Activated T-cell treated with anti-CD3 and anti-CD28 coated beads for 48 hours (primary cell): ENCODE results near the gene NAIF1.
"Not testable (repeated sequence)": the region's sequence is repeated elsewhere in the genome, so short reads cannot be mapped to it uniquely, and the experiment has no call there.

Experiments
- DNase-seq: peaks from one replicate; pipeline ENCODE4 v3.0.0-alpha.2; 2020; ENCODE audit warnings: low read depth

The NAIF1 gene

DNA sequence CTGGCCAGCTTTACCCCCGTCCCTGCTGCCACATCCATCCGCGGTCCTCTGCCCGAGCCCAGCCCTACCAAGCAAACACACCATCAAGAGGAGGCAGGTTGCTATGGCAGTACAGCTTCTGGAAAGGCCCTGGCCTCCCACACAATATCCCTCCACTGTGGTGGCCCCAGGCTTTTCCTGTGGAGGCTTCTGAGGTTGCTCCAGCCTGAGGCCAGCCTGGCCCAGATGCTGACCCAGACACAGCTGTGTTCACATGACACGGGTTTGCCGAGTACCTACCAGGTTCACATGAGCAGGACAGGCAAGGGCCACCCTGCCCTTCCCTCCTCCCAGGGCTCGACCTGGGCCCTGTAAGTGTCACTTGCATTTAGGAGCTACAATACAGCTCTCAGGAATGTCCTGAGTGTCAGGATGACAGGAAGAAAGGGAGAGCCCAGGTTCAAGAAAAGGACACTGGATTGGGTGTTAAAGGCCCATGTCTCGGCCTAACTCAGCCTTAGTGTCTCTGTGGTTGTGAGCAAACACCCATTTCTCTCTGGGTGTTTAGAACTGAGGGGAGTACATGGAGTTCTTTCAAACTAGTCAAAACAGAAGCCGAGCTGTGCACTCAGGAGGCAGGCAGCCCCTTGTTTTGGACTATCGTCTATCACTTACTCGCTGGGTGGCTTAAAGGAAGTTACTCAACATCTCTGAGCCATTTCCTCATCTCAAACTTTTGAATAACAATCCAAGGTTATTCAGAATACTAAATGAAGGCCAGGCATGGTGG is 40.2 kb downstream of the NAIF1 start:
- DNase-seq, result peak; percentile 48

DNA sequence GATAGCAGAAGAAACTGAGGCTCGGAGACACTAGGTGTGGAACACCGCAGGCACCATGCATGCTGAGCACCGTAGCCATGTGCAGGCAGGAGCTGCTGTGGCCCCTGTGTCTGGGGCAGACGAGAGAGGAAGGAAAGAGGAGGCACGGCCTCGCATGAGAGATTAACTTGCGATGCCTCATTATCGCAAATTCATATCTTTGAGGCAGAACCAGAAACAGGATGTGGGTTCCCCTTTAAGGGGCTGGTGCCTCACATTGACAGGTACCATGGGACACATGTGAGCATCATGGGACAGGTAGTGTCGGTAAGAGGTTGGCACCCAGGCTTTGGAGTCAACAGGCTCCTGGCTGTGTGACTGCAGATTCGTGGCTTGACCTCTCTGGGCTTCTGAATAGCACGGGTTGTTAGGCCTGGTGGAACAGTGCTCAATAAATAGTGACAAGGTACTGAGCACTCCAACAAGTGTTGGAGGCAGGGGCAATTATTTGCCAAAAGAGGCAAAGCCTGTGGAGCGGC is 40.8 kb downstream of the NAIF1 start:
- DNase-seq, result peak; percentile 46

DNA sequence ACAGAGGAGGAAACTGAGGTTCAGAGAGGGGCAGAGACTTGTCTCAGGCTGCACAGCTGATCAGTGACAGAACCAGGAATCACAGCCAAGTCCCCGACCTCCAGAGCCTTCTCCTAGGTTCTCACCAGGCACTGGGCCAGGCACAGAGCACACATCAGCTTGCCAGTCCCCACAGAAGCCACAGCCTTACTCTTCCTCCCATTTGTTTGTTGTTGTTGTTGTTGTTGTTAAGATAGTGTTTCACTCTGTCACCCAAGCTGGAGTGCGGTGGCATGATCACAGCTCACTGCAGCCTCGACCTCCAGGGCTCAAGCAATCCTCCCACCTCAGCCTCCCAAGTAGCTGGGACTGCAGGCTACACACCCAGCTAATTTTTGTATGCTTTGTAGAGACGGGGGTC is 41.4 kb downstream of the NAIF1 start:
- no peak for DNase-seq

DNA sequence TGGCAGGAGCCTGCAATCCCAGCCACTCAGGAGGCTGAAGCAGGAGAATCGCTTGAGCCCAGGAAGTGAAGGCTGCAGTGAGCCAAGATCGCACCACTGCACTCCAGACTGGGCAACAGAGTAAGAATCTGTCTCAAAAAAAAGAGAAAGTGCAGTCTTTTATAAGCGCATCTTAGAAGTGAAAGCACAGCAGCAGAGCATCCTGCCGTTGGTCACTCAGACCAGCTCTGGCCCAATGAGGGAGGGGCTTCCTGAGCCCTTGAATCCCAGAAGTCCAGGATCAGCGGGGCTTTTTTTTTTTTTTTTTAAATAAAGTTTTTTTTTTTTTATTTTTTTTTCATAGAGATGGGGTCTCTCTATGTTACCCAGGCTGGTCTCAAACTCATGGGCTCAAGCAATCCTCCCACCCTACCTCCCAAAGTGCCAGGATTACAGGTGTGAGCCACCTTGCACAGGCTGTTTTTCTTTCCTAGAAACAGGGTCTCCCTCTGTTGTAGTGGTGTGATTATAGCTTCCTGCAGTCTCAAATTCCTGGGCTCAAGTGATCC is 42.3 kb downstream of the NAIF1 start:
- DNase-seq, result no peak

DNA sequence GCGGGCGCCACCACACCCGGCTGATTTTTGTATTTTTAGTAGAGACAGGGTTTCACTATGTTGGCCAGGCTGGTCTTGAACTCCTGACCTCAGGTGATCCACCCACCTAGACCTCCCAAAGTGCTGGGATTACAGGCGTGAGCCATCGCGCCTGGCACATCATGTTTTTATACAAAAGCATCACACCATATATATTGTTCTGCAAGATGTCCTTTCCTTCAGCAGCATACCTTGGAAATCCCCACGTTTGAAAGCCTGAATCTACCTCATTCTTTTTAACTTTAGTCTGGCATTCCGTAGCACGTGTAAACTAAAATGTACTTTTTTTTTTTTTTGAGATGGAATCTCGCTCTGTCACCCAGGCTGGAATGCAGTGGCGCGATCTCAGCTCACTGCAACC is 43.4 kb downstream of the NAIF1 start:
- not testable (repeated sequence) for DNase-seq

DNA sequence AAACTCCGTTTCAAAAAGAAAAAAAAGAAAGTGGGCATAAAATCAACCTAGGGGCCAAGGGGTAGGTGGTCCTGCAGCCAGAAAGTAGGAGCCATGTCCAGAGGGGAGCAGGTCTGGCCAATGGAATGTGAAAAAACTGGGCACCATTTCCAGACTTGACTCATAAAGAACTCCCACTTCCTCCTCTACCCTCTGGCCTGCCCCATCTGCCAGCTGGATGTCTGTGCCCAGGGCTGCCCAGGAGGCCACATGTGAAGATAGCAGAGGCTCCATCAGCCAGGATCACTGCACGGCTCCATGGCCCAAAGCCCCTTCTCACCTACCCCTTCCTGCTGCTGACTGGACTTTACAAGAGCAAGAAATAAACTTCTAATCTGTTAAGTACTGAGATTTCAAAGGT is 44.2 kb downstream of the NAIF1 start:
- no peak for DNase-seq

DNA sequence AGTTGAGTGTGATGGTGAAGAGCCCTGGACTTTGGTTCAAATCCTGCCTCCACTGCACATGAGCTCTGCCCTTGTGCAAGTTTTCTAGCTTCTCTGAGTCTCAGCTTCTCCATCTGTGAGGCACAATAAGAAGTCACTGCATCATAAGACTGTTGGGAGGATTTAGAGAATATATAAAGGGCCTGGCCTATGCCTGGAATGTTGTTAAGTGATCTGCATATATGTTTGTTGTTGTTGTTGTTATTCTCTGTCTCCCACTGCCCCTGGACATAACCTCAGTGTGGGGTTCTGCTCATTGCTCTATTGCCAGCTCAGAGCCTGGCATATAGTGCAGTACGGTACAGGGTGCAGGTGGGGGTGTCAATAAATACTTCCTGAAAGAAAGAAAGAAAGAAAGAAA is 46.0 kb downstream of the NAIF1 start:
- no peak for DNase-seq

DNA sequence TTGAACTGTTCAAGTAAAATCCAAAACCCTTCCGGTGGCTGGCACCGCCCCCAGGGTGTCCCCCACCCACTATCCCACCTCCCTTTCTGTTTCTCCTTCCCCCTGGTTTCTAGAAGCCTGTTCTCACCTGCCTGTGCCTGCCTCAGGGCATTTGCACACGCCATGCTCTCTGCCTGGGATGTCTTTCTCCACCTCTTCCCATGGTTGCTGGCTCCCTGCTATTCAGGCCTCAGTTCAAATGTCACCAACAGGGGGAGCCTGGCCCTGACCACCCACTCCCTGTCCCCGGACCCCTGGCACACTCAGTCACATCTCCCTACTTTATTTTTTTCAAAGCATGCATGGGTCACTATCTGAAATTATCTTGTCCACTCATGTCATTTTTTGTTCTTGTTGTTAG is 46.4 kb downstream of the NAIF1 start:
- no peak for DNase-seq

DNA sequence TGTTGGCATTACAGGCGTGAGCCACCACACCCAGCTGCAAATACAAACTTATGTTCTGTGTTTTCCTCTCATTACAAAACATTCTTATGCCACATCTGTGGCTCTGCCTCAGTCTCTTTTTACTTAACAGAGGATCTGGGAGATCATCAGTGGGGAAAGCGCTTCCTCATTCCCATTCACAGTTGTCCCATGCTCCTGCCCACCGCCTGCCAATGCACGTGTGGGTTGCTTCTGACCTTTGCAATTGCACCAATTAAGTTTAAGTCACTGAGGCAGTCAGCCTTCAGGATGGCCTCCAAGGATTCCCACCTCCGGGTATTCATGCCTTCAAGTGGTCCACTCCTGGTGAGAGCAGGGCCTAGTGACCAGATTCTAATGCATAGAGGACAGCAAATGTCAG is 51.4 kb downstream of the NAIF1 start:
- no peak for DNase-seq
